Kidney (tissue), 14 donors: ENCODE results near the gene SPRED3. TPM values are rescaled to one million over a fixed set of nuclear protein-coding genes. Genes with fewer than 3 reads are reported as not detected.
A peak's percentile ranks its signal among the peaks of the same experiment; 100 is the strongest.
"Not testable (repeated sequence)": the region's sequence is repeated elsewhere in the genome, so short reads cannot be mapped to it uniquely, and the experiment has no call there.

Experiments used
- DNase-seq, 5 donors: peaks; one replicate each; pipeline ENCODE4 v3.0.0-alpha.2; 2013 to 2020
- FAIRE-seq: peaks from 2 replicates; lab custom pipeline; 2012; peaks lifted over from hg19 to GRCh38; lab: Jason Lieb, UNC
- H3K27ac ChIP-seq, 2 donors: one replicate each; pipeline ENCODE4 v1.7.0; 2013; ENCODE audit warnings: low read depth in 2 of 2, low read length in 2 of 2, inconsistent platforms in 1 of 2
- H3K27me3 ChIP-seq: one replicate; pipeline ENCODE4 v1.7.1; 2013; ENCODE audit warnings: low read length, inconsistent platforms; ENCODE audit not compliant: control insufficient read depth, insufficient read depth
- H3K36me3 ChIP-seq, 3 donors: one replicate each; pipeline versions ENCODE4 v1.7.0 to v1.7.1; 2013; ENCODE audit warnings: low read length in 3 of 3, control low read depth in 1 of 3, inconsistent platforms in 1 of 3; ENCODE audit not compliant: insufficient read depth in 3 of 3, control insufficient read depth in 2 of 3
- H3K4me1 ChIP-seq, 3 donors: one replicate each; pipeline versions ENCODE4 v1.7.0 to v1.7.1; 2013; ENCODE audit warnings: low read length in 3 of 3, inconsistent platforms in 1 of 3, low read depth in 1 of 3; ENCODE audit not compliant: control insufficient read depth in 2 of 3, insufficient read depth in 2 of 3
- H3K4me3 ChIP-seq, 3 donors: one replicate each; pipeline versions ENCODE4 v1.7.0 to v1.8.1; 2013; ENCODE audit warnings: low read length in 3 of 3, control low read depth in 1 of 3, inconsistent platforms in 1 of 3
- H3K9ac ChIP-seq, 3 donors: one replicate each; pipeline versions ENCODE4 v1.7.0 to v1.7.1; 2013; ENCODE audit warnings: low read length in 3 of 3, control low read depth in 1 of 3, inconsistent platforms in 1 of 3
- H3K9me3 ChIP-seq, 3 donors: one replicate each; pipeline versions ENCODE4 v1.7.0 to v1.7.1; 2013; ENCODE audit warnings: low read length in 3 of 3, control low read depth in 1 of 3, inconsistent platforms in 1 of 3; ENCODE audit not compliant: control insufficient read depth in 2 of 3, insufficient read depth in 1 of 3
- CTCF ChIP-seq: IDR thresholded peaks from 3 replicates; pipeline ENCODE4 v1.5.1; 2012; ENCODE audit warnings: mild to moderate bottlenecking, moderate library complexity, borderline replicate concordance; ENCODE audit not compliant: insufficient read depth; ENCODE audit errors: extremely low read depth
- intact Hi-C: fragments of 100-400 bp; cut with DNase I; formaldehyde crosslinking; loops from one replicate; pipeline ENCODE4 v1.11.1; 2022
- polyA plus RNA-seq: library from polyadenylated mRNA; stranded (reverse); fragments of 350-450 nt; fragmentation: Illumina TruSeq; extraction: RNeasy Lipid Tissue Mini Kit (QIAGEN cat#74804); gene quantifications from one replicate; pipeline ENCODE4 v1.2.3, GENCODE V29; 2014; ENCODE audit warnings: low read depth, low replicate concordance; ENCODE audit not compliant: insufficient read depth
- total RNA-seq: library from RNA; stranded (reverse); fragmentation: NEBNext Ultra II Directional; extraction: Animal tissue kit (Norgen Biotek cat#: 25700); gene quantifications from one replicate; pipeline ENCODE4 v1.2.1, GENCODE V29; 2021
- donor health status: control.
- donor health status: control.
- donor health status: control.
- donor health status: control.
- donor health status: control.
- donor health status: DM: yes; HTN: yes; CAD: no.
- donor health status: Normal renal cell carcinoma (clear cell type).

Gene SPRED3
- total and polyA plus RNA-seq, 2 donors from 2014 or later = 0.17 to 8.7 TPM

GRCh38 chr19:38405276-38405675, 16.8 kb downstream of the SPRED3 start:
- H3K36me3 ChIP-seq = peaks cover 0 to 7% (median 4%) of the 10 kb centered on the region in 3 donors
- H3K27ac ChIP-seq = no peak overlapping the region
- no peak overlapping the region for H3K9ac ChIP-seq
- intact Hi-C loops = no loop called here
- no peak for TF ChIP-seq CTCF
- peak in 2 of 5 donors; percentile 21 to 38 for DNase-seq
- no peak for FAIRE-seq
- no peaks in the 10 kb centered on the region for H3K4me1 ChIP-seq
- H3K4me3 ChIP-seq = no peak overlapping the region
- H3K27me3 ChIP-seq = no peaks in the 10 kb centered on the region
- no peaks in the 10 kb centered on the region for H3K9me3 ChIP-seq

GRCh38 chr19:38409631-38410133, 21.2 kb downstream of the SPRED3 start:
- Histone ChIP-seq H3K9me3 (no peaks in the 10 kb centered on the region), H3K36me3 (peaks cover 0 to 7% (median 4%) of the 10 kb centered on the region in 3 donors), H3K4me3 (no peak overlapping the region), H3K27ac (no peak overlapping the region), H3K27me3 (no peaks in the 10 kb centered on the region), H3K4me1 (no peaks in the 10 kb centered on the region), H3K9ac (no peak overlapping the region)
- no peak for FAIRE-seq
- TF ChIP-seq CTCF = no peak
- intact Hi-C loops = no loop called here
- DNase-seq = peak in 1 of 5 donors; percentile 19

- H3K27me3 ChIP-seq, H3K36me3 ChIP-seq, H3K9me3 ChIP-seq, DNase-seq, intact Hi-C loops, FAIRE-seq, H3K9ac ChIP-seq, H3K4me1 ChIP-seq, H3K4me3 ChIP-seq, H3K27ac ChIP-seq: not testable (repeated sequence)
Measured at GRCh38 chr19:38410407-38410806, 21.9 kb downstream of the SPRED3 start.

- TF ChIP-seq CTCF = no peak
Measured at GRCh38 chr19:38411041-38411712, 22.7 kb downstream of the SPRED3 start.

GRCh38 chr19:38411898-38412297, 23.4 kb downstream of the SPRED3 start:
- H3K27me3 ChIP-seq, H3K27ac ChIP-seq, intact Hi-C loops, DNase-seq, FAIRE-seq, H3K9ac ChIP-seq, H3K4me3 ChIP-seq, H3K9me3 ChIP-seq, H3K36me3 ChIP-seq, H3K4me1 ChIP-seq: not testable (repeated sequence)

More at GRCh38 chr19:38411041-38411712, 22.7 kb downstream of the SPRED3 start:
- Histone ChIP-seq H3K4me3 (no peak overlapping the region), H3K4me1 (no peaks in the 10 kb centered on the region), H3K27ac (no peak overlapping the region), H3K36me3 (peaks cover 0 to 7% (median 4%) of the 10 kb centered on the region in 3 donors), H3K27me3 (no peaks in the 10 kb centered on the region), H3K9ac (no peak overlapping the region), H3K9me3 (no peaks in the 10 kb centered on the region)
- intact Hi-C loops = no loop called here
- DNase-seq (no peak), FAIRE-seq (no peak)
